Kasumi-1 (cell line): ENCODE measurements around the gene CPLX1.
"Not testable (repeated sequence)": the region's sequence is repeated elsewhere in the genome, so short reads cannot be mapped to it uniquely, and the experiment has no call there.

Experiments used
- DNase-seq, 2 experiments: peaks; one replicate each; lab custom pipeline; 2025; lab: John Stamatoyannopoulos, UW

Gene CPLX1

DNA sequence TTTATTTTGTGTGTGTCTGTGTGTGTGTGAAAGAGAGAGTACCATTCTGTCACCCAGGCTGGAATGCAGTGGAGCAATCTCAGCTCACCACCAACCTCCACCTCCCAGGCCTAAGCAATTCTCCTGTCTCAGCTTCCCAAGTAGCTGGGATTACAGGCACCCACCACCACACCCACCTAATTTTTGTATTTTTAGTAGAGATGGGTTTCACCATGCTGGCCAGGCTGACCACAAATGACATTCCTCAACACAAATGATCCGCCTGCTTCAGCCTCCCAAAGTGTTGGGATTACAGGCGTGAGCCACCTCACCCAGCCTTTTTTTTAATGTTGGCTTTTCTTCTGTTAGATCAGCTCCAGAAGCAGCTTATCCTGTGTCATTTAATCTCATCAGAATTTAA is 50.4 kb downstream of the CPLX1 start:
- not testable (repeated sequence) for DNase-seq

DNA sequence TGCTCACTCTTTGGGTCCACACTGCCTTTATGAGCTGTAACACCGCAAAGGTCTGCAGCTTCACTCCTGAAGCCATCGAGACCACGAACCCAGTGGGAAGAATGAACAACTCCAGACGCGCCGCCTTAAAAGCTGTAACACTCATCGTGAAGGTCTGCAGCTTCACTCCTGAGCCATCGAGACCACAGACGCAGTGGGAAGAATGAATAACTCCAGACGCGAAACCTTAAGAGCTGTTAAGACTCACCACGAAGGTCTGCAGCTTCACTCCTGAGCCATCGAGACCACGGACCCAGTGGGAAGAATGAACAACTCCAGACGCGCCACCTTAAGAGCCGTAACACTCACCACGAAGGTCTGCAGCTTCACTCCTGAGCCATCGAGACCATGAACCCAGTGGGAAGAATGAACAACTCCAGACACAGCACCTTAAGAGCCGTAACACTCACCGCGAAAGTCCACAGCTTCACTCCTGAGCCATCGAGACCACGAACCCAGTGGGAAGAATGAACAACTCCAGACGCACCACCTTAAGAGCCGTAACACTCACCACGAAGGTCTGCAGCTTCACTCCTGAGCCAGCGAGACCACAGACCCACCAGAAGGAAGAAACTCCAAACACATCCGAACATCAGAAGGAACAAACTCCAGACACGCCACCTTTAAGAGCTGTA is 51.4 kb downstream of the CPLX1 start:
- not testable (repeated sequence) for DNase-seq

DNA sequence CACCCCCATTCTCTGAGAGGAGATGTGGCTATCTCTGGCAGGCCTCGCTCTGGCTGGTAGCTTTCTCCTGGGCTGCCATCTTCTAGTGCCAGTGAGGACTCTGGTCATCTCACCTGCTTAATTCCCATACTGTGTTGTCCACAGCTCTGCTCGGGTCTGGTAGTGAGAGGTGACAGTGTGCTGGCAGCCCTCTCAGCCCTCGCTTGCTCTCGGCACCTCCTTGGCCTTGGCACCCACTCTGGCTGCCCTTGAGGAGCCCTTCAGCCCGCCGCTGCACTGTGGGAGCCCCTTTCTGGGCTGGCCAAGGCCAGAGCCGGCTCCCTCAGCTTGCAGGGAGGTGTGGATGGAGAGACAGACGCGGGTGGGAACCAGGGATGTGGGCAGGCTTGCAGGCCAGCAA is 52.7 kb downstream of the CPLX1 start:
- no peak for DNase-seq

DNA sequence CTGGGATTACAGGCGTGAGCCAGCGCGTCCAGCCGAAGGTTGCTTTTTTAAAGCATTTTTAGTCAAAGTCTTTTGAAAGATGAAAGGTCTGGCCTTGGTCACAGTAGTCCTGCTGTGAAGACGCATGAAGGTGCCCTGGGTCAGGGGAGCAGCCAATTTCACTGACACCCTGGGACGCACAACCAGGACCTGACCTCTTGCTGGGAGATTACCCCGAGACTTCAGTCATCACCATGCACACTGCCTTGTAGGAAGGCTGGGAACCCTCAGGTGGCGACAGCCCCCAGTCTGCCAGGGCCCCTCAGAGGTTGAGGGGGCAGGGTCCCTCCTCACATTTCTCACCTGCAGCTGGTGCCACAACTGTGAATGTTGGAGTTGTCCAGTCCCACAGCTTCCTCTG is 53.2 kb downstream of the CPLX1 start:
- no peak for DNase-seq

DNA sequence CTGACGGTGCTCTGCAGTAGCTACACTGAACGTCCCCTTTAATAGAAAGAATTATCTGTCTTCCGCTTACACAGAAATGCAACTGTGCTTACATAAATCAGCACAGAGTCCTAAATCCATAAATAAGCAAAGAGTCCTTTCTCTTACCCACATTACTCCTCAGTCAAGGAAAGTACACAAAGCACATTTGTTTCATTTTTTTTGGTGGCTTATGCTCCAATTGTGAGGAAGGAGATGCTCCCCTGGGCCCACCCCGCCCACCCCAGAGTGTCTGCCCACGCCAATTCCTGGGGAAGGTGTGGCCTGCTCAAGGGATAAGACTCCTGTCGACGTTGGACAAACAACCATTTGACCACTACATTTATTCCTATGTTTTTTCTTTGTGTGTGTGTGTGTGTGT is 53.8 kb downstream of the CPLX1 start:
- DNase-seq = no peak

DNA sequence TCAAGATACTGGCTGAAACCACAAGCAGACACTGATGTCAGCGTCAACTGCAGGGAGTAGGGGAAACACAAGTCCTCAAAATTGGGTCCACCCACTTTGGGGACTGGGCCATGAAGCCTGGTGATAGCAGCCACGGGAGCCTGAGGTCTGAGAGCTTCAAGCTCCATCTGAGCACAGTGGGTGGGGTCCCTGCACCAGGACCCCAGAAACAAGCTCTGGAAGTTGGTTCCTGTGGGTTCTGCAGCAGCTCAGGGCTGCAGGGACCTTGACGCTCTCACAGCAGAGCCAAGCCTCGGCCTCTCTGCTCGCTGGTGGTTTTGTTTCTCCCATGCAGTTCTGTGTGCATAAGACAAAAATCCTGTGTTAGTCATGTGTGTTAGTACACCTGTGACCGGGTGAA is 54.5 kb downstream of the CPLX1 start:
- no peak for DNase-seq

DNA sequence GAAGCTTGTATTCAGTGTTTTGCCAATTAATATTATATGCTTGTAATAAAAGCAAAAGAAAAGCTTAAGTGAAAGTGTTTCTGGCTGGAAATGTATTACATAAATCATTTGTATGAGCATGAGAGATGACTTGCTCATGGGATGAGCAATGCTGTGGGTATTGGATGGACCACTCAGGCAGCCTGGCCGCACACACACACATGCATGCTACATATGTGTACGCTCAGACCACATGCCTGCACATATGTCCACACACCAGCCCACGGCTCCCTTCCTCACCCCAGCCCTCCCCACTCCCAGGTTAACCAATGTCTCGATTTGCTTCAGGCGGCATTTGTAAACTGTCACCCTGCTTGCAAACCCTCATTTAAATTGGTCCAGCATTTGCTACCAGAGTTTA is 55.9 kb downstream of the CPLX1 start:
- DNase-seq = no peak

DNA sequence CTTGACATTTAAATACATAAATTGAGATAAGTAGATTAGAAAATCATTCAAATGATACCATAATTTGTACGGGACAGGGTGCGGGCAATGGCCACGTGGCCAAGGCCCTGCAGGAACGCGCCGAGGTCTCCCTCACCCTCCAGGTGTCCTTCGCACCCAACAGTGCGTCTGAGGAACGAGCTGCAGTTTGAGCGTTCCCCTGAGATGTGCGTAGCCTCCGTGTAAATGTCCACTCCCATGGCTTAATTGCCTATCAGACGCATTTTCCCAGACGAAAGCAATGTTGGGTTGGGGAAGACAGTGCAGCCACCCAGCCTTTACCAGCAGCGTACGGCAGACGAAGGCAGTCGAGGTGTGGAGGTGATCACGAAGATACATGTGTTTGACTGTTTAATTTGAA is 56.4 kb downstream of the CPLX1 start:
- no peak for DNase-seq

DNA sequence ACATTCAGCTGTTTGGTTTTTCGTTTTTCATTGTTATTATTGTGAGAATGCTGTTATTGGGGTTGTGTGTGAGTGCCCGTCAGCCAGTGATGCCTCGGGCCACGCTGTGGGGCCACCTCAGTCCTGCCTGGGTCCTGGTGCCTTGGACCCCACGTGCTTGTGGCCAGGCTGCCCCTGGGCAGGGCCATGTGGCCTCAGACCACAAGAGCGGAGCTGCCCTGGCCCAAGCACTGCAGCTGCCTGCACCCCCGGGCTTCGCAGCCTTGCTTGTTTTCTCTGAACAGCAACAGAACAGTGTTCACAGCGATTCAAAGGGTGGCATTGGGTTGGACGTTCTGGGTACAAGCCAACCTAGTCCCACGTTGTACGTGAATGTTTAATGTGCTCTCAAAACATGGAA is 56.9 kb downstream of the CPLX1 start:
- no peak for DNase-seq

DNA sequence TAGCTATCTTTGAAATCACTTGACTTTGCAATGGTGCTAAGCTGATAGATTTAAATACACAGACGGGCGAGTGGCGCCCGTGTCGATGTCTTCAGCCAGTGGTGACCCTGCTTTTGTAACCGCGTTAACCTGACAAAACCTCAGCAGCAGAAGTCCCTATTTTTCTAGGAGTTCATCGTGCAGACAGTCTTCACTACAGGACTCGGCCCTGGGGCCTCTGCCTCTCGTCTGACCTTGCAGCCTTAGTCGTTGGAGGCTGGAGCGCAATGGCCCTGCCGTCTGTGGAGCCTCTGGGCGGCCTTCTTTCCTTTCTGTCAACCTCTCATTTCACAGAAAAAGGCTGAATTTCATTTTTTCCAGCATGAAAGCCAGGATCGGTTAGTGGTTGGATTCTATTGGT is 57.9 kb downstream of the CPLX1 start:
- no peak for DNase-seq

DNA sequence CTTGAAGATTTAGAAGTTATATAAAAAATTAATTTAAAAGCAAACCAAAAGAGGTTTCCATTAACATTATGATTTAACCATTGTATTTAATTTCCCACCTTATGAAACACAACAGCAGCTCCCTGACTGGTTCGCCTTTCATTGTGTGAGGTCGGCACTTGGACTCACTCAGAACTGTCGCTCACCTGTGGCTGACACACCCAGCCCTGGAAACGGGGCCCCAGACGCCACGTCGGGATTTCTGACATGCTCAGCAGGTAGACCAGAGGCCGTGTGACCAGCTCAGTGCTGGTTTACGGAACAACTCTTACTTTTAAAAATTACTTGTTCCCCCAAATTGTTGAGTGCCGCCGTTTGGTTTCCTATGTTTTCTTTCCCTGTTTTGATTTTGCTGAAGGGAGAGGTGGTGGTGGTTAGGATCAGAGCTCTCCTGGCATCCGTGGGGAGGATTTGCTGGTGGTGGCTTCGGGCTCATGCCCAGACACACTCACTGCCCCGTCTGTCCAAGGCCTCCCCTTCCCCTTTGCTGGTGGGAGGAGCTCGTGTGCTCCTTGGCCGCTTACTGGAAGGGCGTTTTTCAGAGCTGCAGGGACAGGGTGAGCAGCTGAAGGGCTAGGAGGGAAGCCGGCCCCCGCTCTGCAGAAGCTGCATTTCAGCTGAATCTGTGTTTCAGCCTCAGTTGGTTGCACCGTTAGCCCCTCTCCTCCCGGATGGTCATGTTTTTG is 59.2 kb downstream of the CPLX1 start:
- DNase-seq = no peak

DNA sequence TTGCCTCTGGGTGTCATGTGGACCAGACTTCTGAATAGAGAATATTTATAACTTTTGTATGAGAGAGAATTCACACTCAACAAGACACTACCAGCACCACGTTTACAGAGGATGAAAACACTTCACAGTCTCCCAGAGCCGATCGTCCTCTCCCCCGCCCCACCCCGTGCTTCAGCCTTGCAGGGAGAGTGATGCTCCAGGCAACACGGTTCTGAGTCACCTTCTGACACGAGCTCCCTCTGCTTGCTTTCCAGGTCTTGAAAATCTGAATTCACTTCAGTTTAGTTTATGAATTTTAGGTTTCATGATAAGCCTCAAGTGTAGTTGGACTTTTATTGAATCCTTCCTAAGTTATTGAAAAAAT is 59.8 kb downstream of the CPLX1 start:
- no peak for DNase-seq

DNA sequence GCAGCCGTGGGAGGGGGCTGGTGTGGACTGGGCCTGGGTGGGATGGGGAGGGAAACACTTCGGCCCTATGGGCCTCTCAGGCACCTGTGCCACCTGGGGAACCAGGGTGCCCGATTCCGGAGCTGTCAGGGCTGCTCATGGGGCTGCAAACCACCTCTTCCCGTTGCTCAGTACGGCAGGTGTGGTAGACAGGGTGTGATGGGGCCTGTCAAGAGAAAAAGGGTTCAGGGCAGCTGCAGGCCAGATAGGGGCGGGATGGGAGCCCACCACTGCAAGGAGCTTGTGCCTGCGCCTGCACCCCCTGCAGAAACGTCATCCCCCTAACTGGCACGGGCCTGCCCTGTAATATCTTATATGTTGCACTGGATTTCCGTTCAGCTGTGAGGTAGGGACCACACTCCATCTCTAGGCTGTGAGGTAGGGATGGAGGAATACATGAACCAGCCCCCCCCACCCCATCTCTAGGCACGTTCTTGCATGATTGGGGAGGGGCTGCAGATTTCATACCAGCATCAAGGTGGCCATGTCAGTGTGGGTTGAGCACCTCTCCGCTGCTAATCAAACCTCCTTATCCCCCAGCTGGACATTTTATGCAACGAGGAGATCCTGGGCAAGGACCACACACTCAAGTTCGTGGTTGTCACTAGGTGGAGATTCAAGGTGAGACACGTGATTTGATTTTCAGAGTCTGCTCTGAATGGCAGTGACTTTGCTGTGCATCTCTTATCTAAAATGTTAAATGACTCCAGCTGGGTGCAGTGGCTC is 61.3 kb downstream of the CPLX1 start:
- DNase-seq = no peak

DNA sequence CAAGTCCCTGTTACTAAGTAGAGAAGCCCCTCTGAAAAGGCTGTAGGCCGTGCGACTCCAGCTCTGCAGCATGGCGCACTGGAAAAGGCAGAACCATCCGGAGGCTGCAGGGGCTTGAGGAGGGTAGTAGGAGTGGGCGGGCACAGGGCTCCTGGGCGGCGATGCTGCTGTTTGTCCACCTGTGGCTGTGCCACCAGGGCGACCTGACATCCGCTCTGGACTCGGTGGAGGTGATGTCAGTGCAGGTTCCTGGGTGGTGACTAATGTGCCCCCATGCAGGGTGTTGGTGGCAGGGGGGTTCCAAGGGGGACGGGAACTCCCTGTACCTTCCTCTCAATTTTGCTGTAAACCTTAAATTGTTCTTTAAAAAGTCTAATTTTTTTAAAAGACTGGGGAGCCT is 62.0 kb downstream of the CPLX1 start:
- no peak for DNase-seq

DNA sequence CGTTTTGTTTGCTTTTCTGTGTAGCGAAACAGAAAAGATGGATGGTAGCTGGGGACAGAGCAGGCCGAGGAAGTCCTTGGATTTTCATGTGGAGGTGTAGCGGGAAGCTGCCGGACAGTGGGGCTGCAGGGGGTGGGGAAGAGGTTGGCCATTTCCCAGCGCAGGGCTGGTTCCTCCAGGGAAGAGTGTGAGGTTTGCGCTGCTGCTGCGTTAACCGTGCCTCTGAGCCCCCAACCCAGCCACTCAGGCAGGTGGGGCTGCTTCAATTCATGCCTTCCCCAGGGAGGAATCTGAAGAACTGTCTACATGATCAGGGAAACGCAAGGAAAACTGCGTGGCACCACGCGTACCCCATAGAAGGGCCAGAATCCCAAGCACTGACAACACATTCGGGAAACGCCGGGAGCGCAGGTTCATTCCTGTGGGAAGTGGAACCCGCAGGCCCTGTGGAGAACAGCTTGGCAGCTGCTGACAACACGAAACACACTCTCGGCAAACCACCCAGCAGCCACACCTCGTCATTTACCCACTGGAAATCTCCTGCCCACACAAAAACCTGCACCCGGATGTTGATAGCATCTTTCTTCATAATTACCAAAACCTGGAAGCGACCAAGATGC is 62.6 kb downstream of the CPLX1 start:
- DNase-seq = no peak

DNA sequence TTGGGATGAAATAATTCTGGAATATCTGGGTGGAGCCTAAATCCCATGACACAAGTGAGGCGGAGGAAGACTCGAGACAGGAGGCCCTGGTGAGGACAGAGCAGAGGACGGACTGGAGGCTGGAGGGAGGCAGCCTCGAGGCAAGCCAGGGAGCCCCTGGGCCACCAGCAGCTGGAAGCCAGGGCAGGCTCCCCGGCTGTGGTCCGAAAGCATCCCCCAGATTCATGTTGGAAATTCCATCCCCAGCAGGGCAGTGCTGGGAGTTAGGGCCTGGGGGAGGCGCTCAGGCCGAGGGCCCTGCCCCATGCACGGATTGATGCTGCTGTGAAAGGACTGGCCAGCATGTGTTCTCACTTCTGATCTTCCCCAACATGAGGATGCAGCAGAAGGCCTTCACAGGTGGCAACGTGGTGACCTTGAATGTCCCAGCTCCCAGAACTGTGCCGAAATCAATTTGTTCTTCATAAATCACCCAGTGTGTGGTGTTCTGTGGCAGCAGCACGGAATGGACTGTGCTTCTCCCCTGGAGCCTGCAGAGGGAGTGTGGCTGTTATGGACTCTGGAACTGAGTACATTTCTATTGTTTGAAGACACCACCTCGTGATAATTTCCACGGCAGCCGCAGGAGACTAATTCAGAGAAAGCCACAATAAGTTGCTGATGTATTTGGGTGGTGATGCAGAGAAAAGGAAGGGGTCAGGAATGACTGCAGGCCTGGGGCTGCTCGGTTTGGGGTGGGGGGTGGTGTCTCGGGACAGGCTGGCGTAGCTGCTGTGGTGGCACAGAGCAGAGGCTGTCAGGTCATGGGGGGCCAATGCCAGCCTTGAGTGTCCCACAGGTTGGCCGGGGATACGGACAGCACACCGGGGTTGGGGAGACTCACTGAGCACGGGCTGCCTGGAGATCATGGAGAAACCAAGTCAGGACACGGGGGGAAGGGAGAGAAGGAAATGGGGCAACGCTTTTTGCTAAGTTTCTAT is 63.4 kb downstream of the CPLX1 start:
- peak; percentile 25 to 28 for DNase-seq

DNA sequence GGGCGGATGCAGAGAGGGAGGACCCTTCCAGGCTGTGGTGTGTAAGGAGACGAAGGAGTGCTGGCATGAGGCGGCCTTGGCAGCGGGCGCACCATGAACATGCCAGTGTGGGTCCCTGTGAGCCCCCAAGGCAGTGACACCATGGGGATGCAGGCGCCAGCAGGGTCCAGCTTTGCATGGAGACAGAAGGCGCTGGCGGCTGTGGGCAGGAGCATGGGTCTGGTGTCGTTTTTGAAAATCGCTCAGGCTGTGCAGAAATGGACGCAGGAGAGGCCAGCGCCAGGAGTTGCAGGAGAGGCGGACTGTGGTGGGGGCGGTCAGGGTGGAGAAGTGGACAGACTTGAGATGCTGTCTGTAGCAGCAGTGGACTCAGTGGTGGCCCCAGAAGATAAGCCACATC is 64.2 kb downstream of the CPLX1 start:
- DNase-seq = no peak

DNA sequence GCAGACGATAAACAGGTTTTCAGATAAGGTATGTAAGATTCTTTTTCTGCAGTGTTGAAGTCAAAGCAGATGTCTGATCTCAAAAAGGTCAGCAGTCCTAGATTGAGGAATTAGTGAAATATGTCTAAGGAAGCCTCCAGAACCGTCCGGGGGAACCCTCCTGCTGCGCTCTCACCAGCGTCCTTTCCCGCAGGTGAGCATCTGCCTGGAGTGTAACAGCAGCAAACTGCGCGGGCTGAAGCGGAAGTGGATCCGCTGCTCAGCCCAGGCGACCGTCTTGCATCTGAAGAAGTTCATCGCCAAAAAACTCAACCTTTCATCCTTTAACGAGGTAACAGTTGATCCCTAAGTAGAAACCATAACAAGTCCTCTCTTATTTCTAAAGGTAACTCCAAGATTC is 64.8 kb downstream of the CPLX1 start:
- DNase-seq = no peak

DNA sequence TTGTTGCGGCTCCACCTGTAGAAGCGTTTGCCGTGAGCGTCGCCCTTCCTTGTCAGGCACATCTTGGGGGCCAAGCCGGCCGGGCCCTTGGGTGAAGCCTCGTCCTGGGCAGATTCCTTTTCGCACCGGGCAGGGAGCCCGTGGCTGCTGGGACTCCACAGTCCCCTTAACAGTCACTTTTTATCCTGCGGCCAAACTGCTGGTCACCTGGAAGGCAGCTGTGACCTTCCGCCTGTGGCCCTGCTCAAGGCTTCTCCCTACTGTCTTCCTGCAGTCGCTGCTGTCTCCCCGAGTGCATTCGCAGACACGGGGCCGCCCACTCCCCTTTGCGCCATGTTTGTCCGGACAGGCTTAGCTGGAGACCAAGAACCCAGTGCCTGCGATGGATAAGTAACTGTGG is 65.3 kb downstream of the CPLX1 start:
- DNase-seq = no peak

DNA sequence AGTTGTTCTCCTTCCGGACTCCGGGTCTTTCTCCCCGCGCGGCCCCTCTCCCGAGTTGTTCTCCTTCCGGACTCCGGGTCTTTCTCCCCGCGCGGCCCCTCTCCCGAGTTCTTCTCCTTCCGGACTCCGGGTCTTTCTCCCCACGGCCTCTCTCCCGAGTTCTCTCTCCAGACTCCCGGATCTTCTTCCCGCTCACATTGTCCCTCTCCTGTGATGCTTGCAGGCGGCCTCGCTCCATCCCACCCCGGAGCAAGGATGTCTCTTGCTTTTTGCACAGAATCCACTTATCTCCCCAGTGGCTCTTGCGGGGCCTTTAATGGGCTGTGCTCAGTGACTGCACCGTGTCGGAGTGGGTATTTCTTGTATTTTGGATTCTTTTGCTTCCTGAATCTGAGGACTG is 66.1 kb downstream of the CPLX1 start:
- DNase-seq = not testable (repeated sequence)

DNA sequence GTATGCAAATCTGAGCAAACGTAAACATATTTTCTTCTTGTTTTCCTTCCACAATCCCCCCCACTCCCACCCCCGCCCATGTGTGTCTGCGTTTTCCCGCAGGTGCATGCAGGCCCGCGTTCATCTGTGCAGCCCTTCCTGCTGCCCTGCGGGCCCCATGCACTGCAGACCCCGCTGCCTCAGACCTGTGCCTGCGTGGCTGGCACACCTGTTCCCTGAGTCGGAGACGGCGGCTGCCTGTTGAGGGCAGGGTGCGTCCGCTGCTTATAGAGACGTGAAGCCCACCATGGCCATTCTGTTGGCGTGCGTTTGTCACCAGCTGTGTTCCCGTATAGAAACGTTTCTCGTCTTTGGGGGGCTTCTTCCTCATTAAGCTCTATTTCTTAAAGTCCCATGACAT is 68.8 kb downstream of the CPLX1 start:
- no peak for DNase-seq
